Stomach (tissue), 4 donors: ENCODE measurements around the gene NQO1.

Source experiments
- POLR2A ChIP-seq, 4 donors: fragments of 450-650 bp; IDR thresholded peaks; one replicate each; pipeline ENCODE4 v1.6.1; 2016; ENCODE audit warnings: antibody characterized with exemption in 4 of 4, control low read depth in 2 of 4, mild to moderate bottlenecking in 1 of 4, moderate library complexity in 1 of 4
- POLR2AphosphoS5 ChIP-seq, 3 donors: sonication (generic); formaldehyde crosslinking; IDR thresholded peaks; one replicate each; pipeline ENCODE4 v1.6.1; 2016; ENCODE audit warnings: antibody characterized with exemption in 3 of 3
- TF ChIP-seq, protein P1 (sequence below), 7 experiments: fragments of 450-650 bp in 4 of 7; fragments of 200-600 bp in 3 of 7; sonication (generic) in 3 of 7; IDR thresholded peaks; one replicate each; pipeline ENCODE4 v1.5.1; 2016 to 2019; ENCODE audit warnings: antibody characterized with exemption in 7 of 7, control low read depth in 2 of 7, mild to moderate bottlenecking in 1 of 7

DNA sequence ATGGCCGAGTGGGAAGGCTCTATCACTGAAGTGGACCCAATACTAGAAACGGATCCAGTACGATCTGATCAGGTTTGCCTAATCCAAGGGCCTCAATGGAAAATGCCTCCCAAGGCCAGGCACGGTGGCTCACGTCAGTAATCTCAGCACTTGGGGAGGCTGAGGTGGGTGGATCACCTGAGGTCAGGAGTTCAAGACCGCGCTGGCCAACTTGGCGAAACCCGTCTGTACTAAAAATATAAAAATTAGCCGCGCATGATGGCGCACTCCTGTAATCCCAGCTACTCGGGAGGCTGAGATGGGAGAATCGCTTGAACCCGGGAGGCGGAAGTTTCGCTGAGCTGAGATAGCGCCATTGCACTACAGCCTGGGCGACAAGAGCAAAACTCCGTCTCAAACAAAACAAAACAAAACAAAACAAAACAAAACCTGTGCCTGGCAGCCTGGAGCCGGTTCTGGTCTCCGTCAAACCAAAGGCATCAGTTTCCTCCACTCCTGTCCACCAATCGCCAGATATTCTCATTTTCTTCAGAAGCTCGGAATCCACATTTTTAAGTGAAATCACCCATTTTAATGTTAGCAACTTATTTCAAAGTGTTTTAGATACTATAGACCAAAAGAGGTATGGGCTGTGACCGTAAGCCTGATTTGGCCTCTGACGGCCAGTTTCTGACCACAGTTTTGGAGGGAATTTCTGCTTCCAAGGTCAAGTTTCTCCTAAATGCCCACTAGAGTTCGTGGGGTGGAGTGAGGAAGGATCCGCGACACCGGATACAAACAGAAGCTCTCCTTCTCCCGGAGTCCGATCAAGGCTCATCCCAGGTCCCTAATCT, 664 bp downstream of the NQO1 start:
- TF ChIP-seq POLR2AphosphoS5 (IDR thresholded peaks at IDR 0.05) (no peak), POLR2A (IDR thresholded peaks at IDR 0.05) (no peak)
- TF ChIP-seq, protein P1, sequence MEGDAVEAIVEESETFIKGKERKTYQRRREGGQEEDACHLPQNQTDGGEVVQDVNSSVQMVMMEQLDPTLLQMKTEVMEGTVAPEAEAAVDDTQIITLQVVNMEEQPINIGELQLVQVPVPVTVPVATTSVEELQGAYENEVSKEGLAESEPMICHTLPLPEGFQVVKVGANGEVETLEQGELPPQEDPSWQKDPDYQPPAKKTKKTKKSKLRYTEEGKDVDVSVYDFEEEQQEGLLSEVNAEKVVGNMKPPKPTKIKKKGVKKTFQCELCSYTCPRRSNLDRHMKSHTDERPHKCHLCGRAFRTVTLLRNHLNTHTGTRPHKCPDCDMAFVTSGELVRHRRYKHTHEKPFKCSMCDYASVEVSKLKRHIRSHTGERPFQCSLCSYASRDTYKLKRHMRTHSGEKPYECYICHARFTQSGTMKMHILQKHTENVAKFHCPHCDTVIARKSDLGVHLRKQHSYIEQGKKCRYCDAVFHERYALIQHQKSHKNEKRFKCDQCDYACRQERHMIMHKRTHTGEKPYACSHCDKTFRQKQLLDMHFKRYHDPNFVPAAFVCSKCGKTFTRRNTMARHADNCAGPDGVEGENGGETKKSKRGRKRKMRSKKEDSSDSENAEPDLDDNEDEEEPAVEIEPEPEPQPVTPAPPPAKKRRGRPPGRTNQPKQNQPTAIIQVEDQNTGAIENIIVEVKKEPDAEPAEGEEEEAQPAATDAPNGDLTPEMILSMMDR (IDR thresholded peaks at IDR 0.05) = no peak
